GM10248 (cell line): Measurements from ENCODE around the gene EEF1G.

Experiments
- CTCF ChIA-PET: fragments of 300-600 bp; sonication (Branson Sonifier 250); formaldehyde crosslinking; extraction: SDS; loops from one replicate; lab custom pipeline; 2021; ENCODE audit warnings: antibody characterized with exemption; lab: Yijun Ruan, JAX
- POLR2A ChIA-PET: fragments of 350-650 bp; sonication (Branson Sonifier 250); formaldehyde crosslinking; extraction: SDS; loops from one replicate; lab custom pipeline; 2020; ENCODE audit warnings: antibody characterized with exemption; lab: Yijun Ruan, JAX
- DNase-seq: peaks from one replicate; pipeline ENCODE4 v3.0.0; 2012; ENCODE audit errors: extremely low spot score
- TF ChIP-seq, protein P1 (sequence below): IDR thresholded peaks from 2 replicates; pipeline ENCODE4 v1.5.1; 2012; ENCODE audit warnings: mild to moderate bottlenecking, low read depth; ENCODE audit errors: extremely low read depth, missing control alignments, control extremely low read depth

EEF1G gene

DNA sequence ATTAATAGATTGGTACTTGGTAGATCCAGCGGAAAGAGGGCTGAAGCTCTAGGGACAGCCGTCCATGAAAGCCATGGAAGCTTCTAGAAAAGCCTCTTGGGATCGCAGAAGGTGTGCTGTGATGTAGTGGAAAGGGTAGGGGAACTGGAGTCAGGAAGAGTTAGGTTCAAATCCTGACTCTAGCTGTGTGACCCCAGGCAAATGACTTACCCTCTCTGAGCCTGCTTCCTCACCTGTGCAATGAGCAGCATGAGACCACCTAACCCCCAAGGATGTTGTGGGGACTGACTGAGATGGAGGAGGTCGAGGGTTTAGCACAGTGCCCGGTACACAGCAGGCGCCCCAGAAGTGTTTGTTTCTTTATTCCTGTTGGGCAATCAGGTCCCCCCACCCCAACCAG is 36.7 kb upstream of the EEF1G start:
- CTCF ChIA-PET = interaction anchor here (1.4 to 5.3 kb wide), 7 partner anchors 11 to 83 kb away, joined by 3 to 50 read pairs (median 6); partner anchors contain the start of genes B3GAT3 and TUT1
- TF ChIP-seq, protein P1, sequence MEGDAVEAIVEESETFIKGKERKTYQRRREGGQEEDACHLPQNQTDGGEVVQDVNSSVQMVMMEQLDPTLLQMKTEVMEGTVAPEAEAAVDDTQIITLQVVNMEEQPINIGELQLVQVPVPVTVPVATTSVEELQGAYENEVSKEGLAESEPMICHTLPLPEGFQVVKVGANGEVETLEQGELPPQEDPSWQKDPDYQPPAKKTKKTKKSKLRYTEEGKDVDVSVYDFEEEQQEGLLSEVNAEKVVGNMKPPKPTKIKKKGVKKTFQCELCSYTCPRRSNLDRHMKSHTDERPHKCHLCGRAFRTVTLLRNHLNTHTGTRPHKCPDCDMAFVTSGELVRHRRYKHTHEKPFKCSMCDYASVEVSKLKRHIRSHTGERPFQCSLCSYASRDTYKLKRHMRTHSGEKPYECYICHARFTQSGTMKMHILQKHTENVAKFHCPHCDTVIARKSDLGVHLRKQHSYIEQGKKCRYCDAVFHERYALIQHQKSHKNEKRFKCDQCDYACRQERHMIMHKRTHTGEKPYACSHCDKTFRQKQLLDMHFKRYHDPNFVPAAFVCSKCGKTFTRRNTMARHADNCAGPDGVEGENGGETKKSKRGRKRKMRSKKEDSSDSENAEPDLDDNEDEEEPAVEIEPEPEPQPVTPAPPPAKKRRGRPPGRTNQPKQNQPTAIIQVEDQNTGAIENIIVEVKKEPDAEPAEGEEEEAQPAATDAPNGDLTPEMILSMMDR = no peak
- no peak for DNase-seq
- POLR2A ChIA-PET = interaction anchor here (1.1 to 2.3 kb wide), 2 partner anchors 9 to 55 kb away, joined by 3 to 9 read pairs; partner anchors contain the start of gene MTA2

DNA sequence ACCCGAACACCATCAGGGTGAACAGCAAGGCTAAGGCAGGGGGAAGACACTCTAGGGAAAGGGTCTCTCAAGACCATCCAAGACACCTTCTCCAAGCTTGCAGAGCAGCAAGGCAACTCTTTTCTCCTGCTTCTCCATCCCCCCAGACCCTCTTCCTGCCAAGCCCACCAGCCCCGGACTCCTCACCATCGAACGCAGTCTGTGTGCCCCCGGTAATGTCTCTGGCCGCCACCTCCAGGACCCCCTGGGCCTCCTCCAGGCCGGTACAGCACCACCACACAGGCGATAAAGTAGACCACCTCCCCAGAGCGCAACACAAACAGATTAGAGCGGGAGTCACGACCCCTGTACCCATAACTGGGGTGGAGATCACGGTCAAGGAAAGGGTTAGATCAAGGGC is 35.1 kb upstream of the EEF1G start:
- no peak for DNase-seq
- TF ChIP-seq, protein P1 = no peak
- ChIA-PET CTCF (interaction anchor here (1.2 to 5.3 kb wide), 2 partner anchors 16 to 56 kb away, joined by 3 to 50 read pairs; partner anchors contain the start of genes C11orf98, CSKMT and TUT1), POLR2A (interaction anchor here (1.4 kb wide), 1 partner anchor 56 kb away, joined by 6 read pairs; the partner anchor contains the start of genes C11orf98 and CSKMT)

DNA sequence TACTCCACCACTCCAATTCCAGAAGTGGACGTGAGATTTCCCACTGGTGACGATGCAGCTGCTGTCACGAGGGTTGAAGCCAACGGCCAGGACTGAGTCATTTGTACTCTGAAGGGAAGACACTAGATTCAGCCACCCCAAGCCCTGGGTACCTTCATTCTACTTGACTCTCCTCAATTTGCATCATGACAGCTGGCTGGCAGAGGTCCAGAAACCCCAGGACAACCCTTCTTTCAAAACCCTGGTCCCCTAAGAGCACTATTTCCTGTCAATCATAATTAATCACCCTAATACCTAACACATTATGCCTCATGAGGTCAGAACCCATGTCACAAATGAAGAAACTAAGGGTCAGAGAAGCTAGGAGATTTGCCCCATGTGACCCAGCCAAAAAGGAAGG is 34.0 kb upstream of the EEF1G start:
- ChIA-PET CTCF (interaction anchor here (1.0 to 5.3 kb wide), 2 partner anchors 15 to 179 kb away, joined by 3 to 50 read pairs; partner anchors contain the start of genes TMEM179B and TUT1), POLR2A (interaction anchor here (0.5 to 1.4 kb wide), 4 partner anchors 16 to 250 kb away, joined by 3 to 8 read pairs (median 4); partner anchors contain the start of genes C11orf98, CSKMT and TUT1)
- DNase-seq = no peak
- TF ChIP-seq, protein P1 = no peak

DNA sequence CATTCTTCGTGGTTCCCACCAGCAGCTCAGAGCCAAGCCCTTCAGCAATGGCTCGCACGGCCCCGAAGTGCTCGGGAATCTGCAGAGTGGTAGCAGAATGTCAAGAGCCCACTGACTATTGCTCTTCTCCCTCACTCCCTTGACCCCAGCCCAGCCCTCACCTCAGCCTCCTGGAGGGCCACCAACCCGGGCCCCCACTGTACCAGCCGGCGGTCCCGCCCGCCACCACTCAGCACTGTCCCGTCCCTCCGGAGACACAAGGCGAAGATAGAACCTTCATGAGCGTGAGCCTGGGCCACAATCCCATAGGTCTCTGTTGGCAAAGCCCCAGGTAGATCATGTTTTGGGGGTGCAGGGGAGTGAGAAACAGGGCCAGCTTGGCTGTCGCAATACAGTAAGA is 32.2 kb upstream of the EEF1G start:
- CTCF ChIA-PET = interaction anchor here (1.2 to 1.5 kb wide), 3 partner anchors 8 to 16 kb away, joined by 3 to 4 read pairs (median 4); partner anchors contain the start of gene B3GAT3
- POLR2A ChIA-PET = interaction anchor here (0.6 to 1.8 kb wide), 2 partner anchors 14 to 1659 kb away, joined by 3 to 7 read pairs; partner anchors contain the start of gene TUT1

DNA sequence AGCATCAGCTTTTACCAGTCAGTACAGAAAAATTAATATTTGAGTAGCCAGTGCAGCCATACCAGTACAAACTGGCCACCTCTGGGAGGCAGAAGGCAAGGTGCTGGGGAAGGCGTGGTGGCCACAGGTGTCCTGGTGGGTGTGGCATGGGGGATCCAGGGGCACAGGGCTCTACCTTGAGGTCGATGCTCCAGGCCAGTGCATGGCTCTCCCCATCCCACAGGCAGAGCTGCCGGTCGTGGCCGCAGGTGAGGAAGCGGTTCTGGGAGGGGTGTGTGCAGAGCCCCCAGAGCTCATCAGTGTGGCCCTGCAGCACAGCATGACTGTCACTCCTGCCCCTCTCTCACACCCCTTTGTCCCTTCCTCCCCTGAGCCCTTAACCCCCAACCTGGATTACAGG is 31.8 kb upstream of the EEF1G start:
- ChIA-PET CTCF (interaction anchor here (1.2 to 1.5 kb wide), 3 partner anchors 9 to 16 kb away, joined by 3 to 4 read pairs (median 4); partner anchors contain the start of gene B3GAT3), POLR2A (interaction anchor here (0.6 to 1.8 kb wide), 2 partner anchors 14 to 1660 kb away, joined by 3 to 7 read pairs; partner anchors contain the start of gene TUT1)
- DNase-seq = no peak
- TF ChIP-seq, protein P1 = no peak

More for the DNA sequence above, 32.2 kb upstream of the EEF1G start:
- TF ChIP-seq, protein P1 = no peak
- DNase-seq = no peak

DNA sequence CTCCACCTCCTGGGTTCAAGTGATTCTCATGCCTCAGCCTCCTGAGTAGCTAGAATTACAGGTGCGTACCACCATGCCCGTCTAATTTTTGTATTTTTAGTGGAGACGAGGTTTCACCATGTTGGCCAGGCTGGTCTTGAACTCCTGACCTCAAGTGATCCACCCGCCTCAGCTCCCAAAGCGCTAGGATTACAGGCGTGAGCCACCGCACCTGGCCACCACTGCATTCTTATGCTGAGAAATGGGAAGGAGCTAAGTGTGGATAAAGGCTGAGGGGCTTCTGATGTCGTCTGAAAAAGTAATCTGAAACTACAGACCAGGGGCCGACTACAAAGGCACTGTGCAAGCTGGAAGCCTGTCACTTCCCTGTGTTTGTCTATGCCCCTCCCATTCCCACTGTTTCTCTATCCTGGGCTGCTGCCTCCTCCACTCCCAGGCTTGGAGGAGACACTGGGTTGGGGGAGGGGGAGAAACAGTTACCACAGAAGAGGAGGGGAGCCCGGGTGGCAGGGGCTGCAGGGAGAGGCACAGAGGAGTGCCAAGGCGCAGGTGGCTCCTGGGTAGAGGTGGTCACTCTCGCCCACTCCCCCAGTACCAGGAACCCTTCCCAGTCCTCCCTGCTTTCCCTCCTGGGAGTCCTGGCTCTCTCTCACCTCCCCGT is 30.9 kb upstream of the EEF1G start:
- TF ChIP-seq, protein P1 = no peak
- ChIA-PET CTCF (interaction anchor here (0.7 to 1.7 kb wide), 6 partner anchors 7 to 180 kb away, joined by 4 to 6 read pairs (median 4); partner anchors contain the start of genes B3GAT3 and ROM1), POLR2A (interaction anchor here (0.8 to 1.0 kb wide), 3 partner anchors 13 to 60 kb away, joined by 3 to 4 read pairs (median 3); partner anchors contain the start of genes C11orf98, CSKMT and TUT1)
- no peak for DNase-seq
